ENCODE data around the gene AUTS2. TPM values are rescaled to one million over a fixed set of nuclear protein-coding genes. Genes with fewer than 3 reads are reported as not detected.

AUTS2 gene
- total RNA-seq, 1 experiment from 2014 or later, result 256 TPM

DNA sequence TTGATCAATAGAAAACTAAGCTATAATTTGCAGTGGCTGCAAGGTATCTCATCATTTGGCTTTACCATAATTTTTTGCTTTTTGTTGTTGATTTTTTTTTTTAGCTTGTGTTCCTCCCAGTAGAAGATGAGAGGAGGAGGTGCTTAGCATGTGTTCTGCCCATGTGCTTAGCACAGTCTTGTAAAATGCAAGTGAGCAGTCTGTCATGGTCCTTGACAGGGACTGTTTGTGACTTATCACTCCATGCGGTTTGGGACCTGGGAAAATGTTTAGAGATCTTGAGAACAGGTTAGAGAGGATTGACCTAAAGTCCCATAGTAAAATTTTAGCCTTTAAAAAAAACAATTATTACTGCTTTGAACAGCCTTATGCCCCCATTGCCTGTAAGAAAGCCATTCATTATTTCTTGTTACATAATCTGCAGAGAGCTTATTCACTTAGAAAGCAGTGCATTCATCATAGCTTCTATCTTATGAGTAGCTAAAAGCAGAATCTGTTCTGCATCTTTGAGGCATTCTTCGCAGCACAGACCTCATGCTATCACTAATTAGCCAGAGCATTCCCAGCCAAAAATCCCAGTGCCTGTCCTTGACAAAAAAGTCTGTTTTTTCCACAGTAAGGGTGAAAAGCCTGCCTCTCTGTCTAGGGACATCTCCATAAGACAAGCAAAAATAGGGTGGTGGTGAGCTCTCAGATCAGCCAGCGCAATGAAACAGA, 784.9 kb downstream of the AUTS2 start:
- Histone ChIP-seq H4K8ac (replicated peaks; ENCODE audit: insufficient read length, low read depth, low read length) (no peak overlapping the region), H3K9me3 (ENCODE audit: control insufficient read depth, low read depth, low read length) (no peaks in the 10 kb centered on the region), H3K79me1 (ENCODE audit: insufficient read depth, low read depth, low read length, poor library complexity, severe bottlenecking) (no peaks in the 10 kb centered on the region), H2AFZ (ENCODE audit: low read length) (no peak overlapping the region), H3K4ac (ENCODE audit: low read depth, low read length) (no peak overlapping the region), H2AK5ac (ENCODE audit: insufficient read length, low read length) (no peak overlapping the region), H3K56ac (ENCODE audit: insufficient read length, low read depth, low read length) (no peak overlapping the region), H2BK5ac (ENCODE audit: insufficient read length, low read length) (no peak overlapping the region), H4K5ac (ENCODE audit: insufficient read length, low read depth, low read length) (no peak overlapping the region), H3K18ac (ENCODE audit: insufficient read length, low read depth, low read length) (no peak overlapping the region), H2BK12ac (ENCODE audit: insufficient read length, low read depth, low read length) (no peak overlapping the region), H3K9ac (ENCODE audit: extremely low read depth, insufficient read length, low read length) (no peak overlapping the region), H3K23ac (ENCODE audit: insufficient read length, low read depth, low read length) (no peak overlapping the region), H3K79me2 (ENCODE audit: insufficient read depth, low read length) (no peaks in the 10 kb centered on the region), H4K20me1 (ENCODE audit: control insufficient read depth, insufficient read depth, insufficient read length) (no peaks in the 10 kb centered on the region), H3K4me2 (ENCODE audit: insufficient read depth, insufficient read length, low read length) (no peak overlapping the region), H3K23me2 (ENCODE audit: insufficient read length, low read depth, low read length, poor library complexity, severe bottlenecking) (no peaks in the 10 kb centered on the region), H3K4me1 (ENCODE audit: insufficient read depth, low read length) (no peaks in the 10 kb centered on the region), H2BK20ac (ENCODE audit: low read depth, low read length, poor library complexity, severe bottlenecking) (no peak overlapping the region), H2BK120ac (ENCODE audit: low read depth, low read length, poor library complexity, severe bottlenecking) (no peak overlapping the region), H3K14ac (ENCODE audit: insufficient read depth, low read length) (no peak overlapping the region), H3T11ph (ENCODE audit: low read length) (no peak overlapping the region), H2BK15ac (ENCODE audit: low read depth, low read length) (no peak overlapping the region), H3K27me3 (ENCODE audit: insufficient read depth, low read length) (no peaks in the 10 kb centered on the region), H4K91ac (ENCODE audit: insufficient read length, low read depth, low read length) (no peak overlapping the region), H3K27ac (ENCODE audit: insufficient read length, low read depth, low read length) (no peak overlapping the region)
- Mint-ChIP-seq H3K27me3 (ENCODE audit: low read depth) (no peaks in the 10 kb centered on the region; the same call in 1 of the 2 replicates), H3K4me1 (no peaks in the 10 kb centered on the region), H3K27ac (no peak overlapping the region), H3K4me3 (no peak overlapping the region), H3K9me3 (no peaks in the 10 kb centered on the region), H3K36me3 (ENCODE audit: insufficient read depth in 1 of 3, low read depth in 3 of 3) (no peaks in the 10 kb centered on the region)
- TF ChIP-seq, protein P1, sequence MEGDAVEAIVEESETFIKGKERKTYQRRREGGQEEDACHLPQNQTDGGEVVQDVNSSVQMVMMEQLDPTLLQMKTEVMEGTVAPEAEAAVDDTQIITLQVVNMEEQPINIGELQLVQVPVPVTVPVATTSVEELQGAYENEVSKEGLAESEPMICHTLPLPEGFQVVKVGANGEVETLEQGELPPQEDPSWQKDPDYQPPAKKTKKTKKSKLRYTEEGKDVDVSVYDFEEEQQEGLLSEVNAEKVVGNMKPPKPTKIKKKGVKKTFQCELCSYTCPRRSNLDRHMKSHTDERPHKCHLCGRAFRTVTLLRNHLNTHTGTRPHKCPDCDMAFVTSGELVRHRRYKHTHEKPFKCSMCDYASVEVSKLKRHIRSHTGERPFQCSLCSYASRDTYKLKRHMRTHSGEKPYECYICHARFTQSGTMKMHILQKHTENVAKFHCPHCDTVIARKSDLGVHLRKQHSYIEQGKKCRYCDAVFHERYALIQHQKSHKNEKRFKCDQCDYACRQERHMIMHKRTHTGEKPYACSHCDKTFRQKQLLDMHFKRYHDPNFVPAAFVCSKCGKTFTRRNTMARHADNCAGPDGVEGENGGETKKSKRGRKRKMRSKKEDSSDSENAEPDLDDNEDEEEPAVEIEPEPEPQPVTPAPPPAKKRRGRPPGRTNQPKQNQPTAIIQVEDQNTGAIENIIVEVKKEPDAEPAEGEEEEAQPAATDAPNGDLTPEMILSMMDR (conservative IDR thresholded peaks at IDR 0.05), result no peak
- no CpG with 5 or more reads among the region's 3 CpGs for WGBS (ENCODE audit: extremely low coverage, insufficient read length, low lambda C conversion rate)
- DNase-seq, result no peak

All from H9 (cell line).